GM12892 (cell line): ENCODE results near the gene RNF223.
"Not testable (repeated sequence)": the region's sequence is repeated elsewhere in the genome, so short reads cannot be mapped to it uniquely, and the experiment has no call there.

Experiments used
- POLR2A ChIP-seq: IDR thresholded peaks from 2 replicates; pipeline ENCODE4 v1.6.1; 2011; ENCODE audit warnings: low read depth, low read length, control low read depth
- POLR2AphosphoS5 ChIP-seq: IDR thresholded peaks from 2 replicates; pipeline ENCODE4 v1.6.1; 2011; ENCODE audit warnings: low read depth, low read length, control low read depth

DNA sequence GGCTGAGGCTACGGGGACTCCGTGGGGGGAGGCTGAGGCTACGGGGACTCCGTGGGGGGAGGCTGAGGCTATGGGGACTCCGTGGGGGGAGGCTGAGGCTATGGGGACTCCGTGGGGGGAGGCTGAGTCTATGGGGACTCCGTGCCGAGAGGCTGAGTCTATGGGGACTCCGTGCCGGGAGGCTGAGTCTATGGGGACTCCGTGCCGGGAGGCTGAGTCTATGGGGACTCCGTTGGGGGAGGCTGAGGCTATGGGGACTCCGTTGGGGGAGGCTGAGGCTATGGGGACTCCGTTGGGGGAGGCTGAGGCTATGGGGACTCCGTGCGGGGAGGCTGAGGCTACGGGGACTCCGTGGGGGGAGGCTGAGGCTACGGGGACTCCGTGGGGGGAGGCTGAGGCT lies 3.3 kb upstream of the RNF223 start:
- not testable (repeated sequence) for TF ChIP-seq POLR2A, POLR2AphosphoS5
